PC-3 (cell line): ENCODE data around the gene HBB.

Source experiments
- CTCF ChIP-seq: fragments of 300-600 bp; sonication (generic); conservative IDR thresholded peaks from 2 replicates; pipeline ENCODE4 v1.5.1; 2017; ENCODE audit warnings: antibody characterized with exemption, low read depth, mild to moderate bottlenecking, low read length
- EZH2phosphoT487 ChIP-seq: fragments of 300-600 bp; sonication (generic); IDR thresholded peaks from 2 replicates; pipeline ENCODE4 v1.6.1; 2018; ENCODE audit warnings: mild to moderate bottlenecking, antibody characterized with exemption, low read length, borderline replicate concordance

- TF ChIP-seq EZH2phosphoT487 (no peak), CTCF (no peak)
Measured at GRCh38 chr11:5257296-5257695, 30.4 kb upstream of the HBB start.
